IMR-90 (cell line): Measurements from ENCODE around the gene HYAL3.

Experiments
- CTCF ChIP-seq: conservative IDR thresholded peaks from 2 replicates; pipeline ENCODE4 v1.5.1; 2012; ENCODE audit warnings: mild to moderate bottlenecking, low read depth, low read length, improper control_type of control experiment
- POLR2A ChIP-seq: IDR thresholded peaks from 2 replicates; pipeline ENCODE4 v1.6.1; 2012; ENCODE audit warnings: mild to moderate bottlenecking, low read depth, low read length

- TF ChIP-seq CTCF: no peak
- no peak for TF ChIP-seq POLR2A
Observed at GRCh38 chr3:50296721-50297383, 2.4 kb downstream of the HYAL3 start.
